ENCODE measurements around the gene XKRX.

Gene XKRX

GRCh38 chrX:100928660-100929613, at the start of gene XKRX:
TSS of gene XKRX (minus strand) at chrX:100928917. CDS start at chrX:100928304, 613 bp downstream.
- peak in 1 of 3 donors; percentile 7 for DNase-seq

- no peak for DNase-seq
Observed at GRCh38 chrX:100976211-100976610, 47.5 kb upstream of the XKRX start.

- no peak for DNase-seq
Observed at GRCh38 chrX:100975212-100975611, 46.5 kb upstream of the XKRX start.

GRCh38 chrX:100973411-100973810, 44.7 kb upstream of the XKRX start:
- no peak for DNase-seq

- no peak for DNase-seq
Observed at GRCh38 chrX:100969936-100970335, 41.2 kb upstream of the XKRX start.

DNA sequence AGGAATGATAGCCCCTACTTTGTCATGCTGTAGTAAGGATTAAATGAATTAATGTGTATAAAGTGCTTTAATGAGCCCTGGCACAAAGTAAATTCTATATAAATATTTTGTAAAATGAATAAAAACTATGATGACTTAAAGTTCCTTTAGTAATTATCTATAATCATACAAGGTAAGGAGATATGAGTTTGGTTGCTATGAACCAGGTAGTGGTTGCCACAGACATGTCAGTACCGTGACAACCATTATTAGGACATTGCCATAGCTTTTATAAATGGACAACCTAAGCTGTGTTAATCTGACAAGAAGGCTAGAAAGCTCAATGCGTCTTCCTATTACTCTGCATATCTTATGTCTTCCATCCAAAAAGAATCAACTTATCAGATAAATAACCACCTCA, 40.7 kb upstream of the XKRX start, which contains the start of gene ARL13A:
ARL13A (plus strand) TSS at position 301 of the 400 bp plus-strand sequence. CDS start 3,982 bp downstream, outside the sequence.
- DNase-seq: no peak

DNA sequence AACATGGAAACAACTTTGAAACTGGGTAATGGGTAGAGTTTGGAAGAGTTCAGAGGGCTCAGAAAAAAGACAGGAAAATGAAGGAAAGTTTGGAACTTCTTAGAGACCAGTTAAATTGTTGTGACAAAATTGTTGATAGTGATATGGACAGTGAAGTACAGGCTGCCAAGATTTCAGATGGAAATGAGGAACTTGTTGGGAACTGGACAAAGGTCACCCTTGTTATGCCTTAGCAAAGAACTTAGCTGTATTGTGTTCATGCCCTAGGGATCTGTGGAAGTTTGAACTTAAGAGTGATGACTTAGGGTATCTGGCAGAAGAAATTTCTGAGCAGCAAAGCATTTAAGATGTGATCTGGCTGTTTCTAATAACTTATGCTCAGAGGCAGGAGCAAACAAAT, 35.6 kb upstream of the XKRX start:
- DNase-seq: peak in 1 of 3 donors; percentile 0

DNA sequence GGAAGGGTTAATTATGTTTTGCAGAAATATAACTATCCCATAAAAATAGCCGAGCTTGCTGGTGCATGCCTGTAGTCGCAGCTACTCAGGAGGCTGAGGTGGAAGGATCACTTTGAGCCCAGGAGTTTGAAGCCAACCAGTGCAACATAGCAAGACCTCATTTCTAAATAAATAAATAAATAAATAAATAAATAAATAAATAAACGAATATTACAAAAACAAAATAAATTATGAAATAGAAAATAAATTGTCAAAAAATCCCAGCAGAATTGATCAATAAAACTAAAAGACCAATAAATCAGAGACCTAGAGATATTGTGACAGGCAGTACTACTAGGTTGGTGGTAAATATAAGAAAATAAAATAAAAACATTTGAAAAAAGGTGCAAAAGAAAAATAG, 34.1 kb upstream of the XKRX start:
- no peak for DNase-seq

- DNase-seq: no peak
Observed at GRCh38 chrX:100948557-100948956, 19.8 kb upstream of the XKRX start.

- no peak for DNase-seq
Observed at GRCh38 chrX:100946299-100946927, 17.7 kb upstream of the XKRX start.

DNA sequence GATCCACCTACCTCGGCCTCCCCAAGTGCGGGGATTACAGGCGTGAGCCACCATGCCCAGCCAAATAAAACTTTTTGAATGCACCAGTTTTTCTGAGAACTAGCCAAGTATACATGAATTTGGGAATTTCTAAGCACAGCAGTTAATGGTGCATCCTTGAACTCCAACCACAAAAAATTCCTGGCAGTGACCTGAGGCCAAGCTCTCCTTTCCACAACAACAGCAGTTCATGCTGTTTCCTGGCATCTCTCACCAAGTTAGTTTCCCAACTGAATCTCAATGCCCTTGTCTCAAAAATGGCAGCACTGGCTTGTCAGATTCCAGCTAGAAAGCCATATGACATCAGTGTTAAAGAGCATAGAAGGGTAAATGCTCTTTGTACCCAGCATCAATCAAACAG, 15.9 kb upstream of the XKRX start:
- DNase-seq: no peak

- DNase-seq: no peak
Observed at GRCh38 chrX:100939333-100939732, 10.6 kb upstream of the XKRX start.

- no peak for DNase-seq
Observed at GRCh38 chrX:100935767-100936166, 7.0 kb upstream of the XKRX start.

DNA sequence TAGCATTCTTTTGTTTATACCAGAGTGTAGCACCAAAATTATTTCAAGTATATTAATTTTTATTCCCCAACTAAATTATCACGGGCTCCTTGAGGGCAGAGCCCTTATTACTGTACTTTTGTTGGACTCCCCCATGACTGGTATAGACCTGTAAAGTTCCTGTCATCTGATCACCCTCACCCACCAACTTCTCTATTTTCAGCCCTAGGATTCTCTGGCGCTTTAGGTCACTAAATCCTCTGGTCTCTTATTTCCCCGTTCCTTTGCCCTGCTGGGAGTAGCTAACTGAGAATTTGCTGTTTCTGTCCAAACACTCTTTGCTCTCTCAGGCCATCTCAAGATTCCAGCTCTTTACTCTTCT, 3.2 kb upstream of the XKRX start:
- peak in 1 of 3 donors; percentile 2 for DNase-seq

DNA sequence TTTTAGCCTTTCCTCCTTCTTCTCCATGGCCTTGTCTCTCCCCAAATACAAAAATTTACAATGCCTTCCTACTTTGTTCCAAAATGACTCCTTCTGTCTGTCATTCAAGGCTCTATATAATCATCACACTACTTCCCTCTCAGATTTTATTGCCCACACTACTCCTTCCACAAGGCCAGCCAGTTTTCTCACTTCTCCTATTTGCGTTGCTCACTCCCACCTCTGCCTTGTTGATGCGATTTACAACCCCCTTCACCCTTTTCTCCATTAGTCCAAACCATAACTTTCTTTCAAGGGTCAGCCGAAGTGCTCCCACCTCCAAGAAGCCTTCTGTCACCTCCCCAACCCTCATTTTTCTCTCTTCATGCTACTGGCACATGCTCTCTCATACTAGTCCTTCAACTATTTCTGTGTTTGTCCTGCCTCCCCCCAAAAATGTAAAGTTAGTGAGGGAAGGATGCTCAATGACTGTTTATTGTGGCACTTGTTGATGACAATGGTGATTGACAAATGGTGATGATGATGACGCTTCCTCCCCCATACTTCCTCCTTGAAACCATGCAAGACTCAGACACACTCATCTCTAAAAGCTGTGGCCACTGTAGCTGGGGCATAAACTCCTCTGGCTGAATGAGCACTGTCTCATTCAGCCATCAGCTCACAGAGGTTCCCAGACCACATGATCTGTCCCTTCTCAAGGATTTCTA, 2.7 kb upstream of the XKRX start:
- DNase-seq: peak; percentile 8 to 32 (median 21)

- no peak for DNase-seq
Observed at GRCh38 chrX:100926453-100926852, 2.3 kb downstream of the XKRX start.

- DNase-seq: no peak
Observed at GRCh38 chrX:100924375-100924774, 4.3 kb downstream of the XKRX start.

DNA sequence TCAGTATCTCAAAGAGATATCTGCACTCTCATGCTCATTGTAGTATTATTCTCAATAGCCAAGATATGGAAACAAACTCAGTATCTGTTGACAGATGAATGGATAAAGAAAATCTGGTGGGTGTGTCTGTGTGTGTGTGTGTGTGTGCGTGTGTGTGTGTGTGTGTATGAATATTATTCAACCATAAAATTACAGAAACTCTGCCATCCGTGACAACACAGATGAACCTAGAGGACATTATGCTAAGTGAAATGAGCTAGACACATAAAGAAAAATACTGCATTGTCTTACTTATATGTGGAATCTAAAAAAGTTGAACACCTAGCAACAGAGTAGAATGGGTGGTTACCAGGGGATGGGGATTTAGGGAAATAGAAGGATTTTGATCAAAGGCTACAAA, 13.2 kb downstream of the XKRX start:
- DNase-seq: no peak

DNA sequence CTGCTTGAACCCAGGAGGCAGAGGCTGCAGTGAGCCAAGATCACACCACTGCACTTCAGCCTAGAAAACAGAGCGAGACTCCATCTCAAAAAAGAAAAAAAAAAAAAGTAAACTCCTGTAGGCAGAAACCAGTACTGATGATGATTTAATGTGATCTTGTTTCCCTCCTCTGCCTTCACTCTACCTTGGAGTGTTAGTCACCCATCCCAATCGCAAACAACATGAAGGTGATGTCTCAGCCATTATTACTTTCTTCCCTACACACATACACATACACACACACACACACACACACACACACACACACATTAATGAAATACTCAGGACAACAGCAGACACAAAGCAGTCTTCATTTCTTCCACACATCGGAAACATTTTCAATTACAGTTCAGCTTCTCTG, 15.6 kb downstream of the XKRX start:
- no peak for DNase-seq

- DNase-seq: no peak
Observed at GRCh38 chrX:100911731-100912130, 17.0 kb downstream of the XKRX start.

DNA sequence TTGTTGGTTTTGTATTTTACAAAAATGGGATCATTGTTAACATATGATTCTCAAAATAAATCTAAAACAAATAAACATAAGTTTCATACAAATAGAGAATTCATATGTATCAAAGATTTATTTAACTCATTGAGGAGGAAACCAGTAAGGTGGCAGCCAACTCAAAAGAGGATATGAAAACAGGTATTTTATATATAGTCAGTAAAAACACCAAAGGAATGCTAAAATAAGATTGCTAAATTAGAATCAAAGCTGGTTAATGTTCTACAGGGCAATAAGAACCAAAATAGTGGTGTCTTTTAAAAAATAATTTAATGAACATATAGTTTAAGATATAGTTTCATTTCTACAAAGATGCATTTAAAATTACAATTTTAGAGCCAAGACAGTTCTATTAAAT, 23.1 kb downstream of the XKRX start:
- no peak for DNase-seq

DNA sequence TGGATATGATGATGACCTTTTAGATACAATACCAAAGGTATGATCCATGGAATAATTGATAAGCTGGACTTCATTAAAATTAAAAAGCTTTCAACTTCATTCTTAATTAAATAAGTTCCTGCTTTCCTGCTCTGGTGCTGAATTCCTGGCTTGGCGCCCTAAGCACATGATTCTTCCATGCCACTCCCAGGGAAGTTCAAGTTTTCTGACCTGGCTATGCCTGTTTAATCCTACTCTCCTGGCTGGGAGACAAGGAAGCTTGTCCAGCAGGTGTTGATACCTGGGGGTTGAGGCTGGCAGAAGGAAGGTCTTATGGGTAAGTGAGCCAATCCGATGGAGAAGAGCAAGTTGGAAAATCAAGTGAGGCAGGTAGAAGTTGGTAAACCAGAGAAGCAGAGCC, 24.3 kb downstream of the XKRX start:
- DNase-seq: no peak

- no peak for DNase-seq
Observed at GRCh38 chrX:100895365-100896075, 33.2 kb downstream of the XKRX start.
